IMR-90 (cell line): Measurements from ENCODE around the gene STXBP2. TPM values are rescaled to one million over a fixed set of nuclear protein-coding genes. Genes with fewer than 3 reads are reported as not detected.

Experiments
- ATAC-seq: fragments of 200-7000 bp; cut with Tn5 transposase; 2 replicates; pipeline ENCODE4 v1.9.1; 2020; ENCODE audit warnings: low read depth, mild to moderate bottlenecking, moderate library complexity
- BruUV-seq: library from RNA; stranded (reverse); fragments of 400-500 nt; replicated peaks from 2 replicates; lab custom pipeline; 2021; lab: Mats Ljungman, UMichigan
- CTCF ChIA-PET: fragments of 300-600 bp; formaldehyde crosslinking; extraction: SDS; loops from one replicate; lab custom pipeline; 2021; ENCODE audit warnings: antibody characterized with exemption; lab: Yijun Ruan, JAX
- POLR2A ChIA-PET: fragments of 300-600 bp; sonication (Branson Sonifier 250); formaldehyde crosslinking; loops from one replicate; lab custom pipeline; 2022; ENCODE audit warnings: antibody characterized with exemption; ENCODE audit not compliant: unreplicated experiment; lab: Charles Lee
- DNase-seq: peaks from one replicate; pipeline ENCODE4 v3.0.0; 2013
- H2AFZ ChIP-seq: replicated peaks from 2 replicates; pipeline ENCODE3; 2013; ENCODE audit warnings: low read length, mild to moderate bottlenecking; ENCODE audit not compliant: poor library complexity
- H2AK5ac ChIP-seq: 2 replicates; pipeline ENCODE4 v1.6.1; 2013; ENCODE audit warnings: low read depth, low read length, inconsistent platforms
- H2AK9ac ChIP-seq: replicated peaks from 2 replicates; pipeline ENCODE3; 2013; ENCODE audit warnings: mild to moderate bottlenecking, low read depth, low read length, moderate library complexity; ENCODE audit not compliant: poor library complexity
- H2BK120ac ChIP-seq: 2 replicates; pipeline ENCODE4 v1.6.1; 2013; ENCODE audit warnings: low read depth, low read length, inconsistent platforms
- H2BK15ac ChIP-seq: 3 replicates; pipeline ENCODE4 v1.6.1; 2013; ENCODE audit warnings: low read depth, low read length, inconsistent platforms
- H2BK20ac ChIP-seq: 2 replicates; pipeline ENCODE4 v1.6.1; 2013; ENCODE audit warnings: low read depth, mild to moderate bottlenecking, inconsistent platforms, low read length, moderate library complexity
- H2BK5ac ChIP-seq: 2 replicates; pipeline ENCODE4 v1.6.1; 2013; ENCODE audit warnings: mild to moderate bottlenecking, low read depth, low read length, inconsistent platforms; ENCODE audit not compliant: poor library complexity, severe bottlenecking
- H3K14ac ChIP-seq: replicated peaks from 2 replicates; pipeline ENCODE4 v1.6.1; 2013; ENCODE audit warnings: low read depth, low read length, inconsistent platforms
- H3K18ac ChIP-seq: 2 replicates; pipeline ENCODE4 v1.6.1; 2013; ENCODE audit warnings: low read depth, low read length, control low read depth
- H3K23ac ChIP-seq: 2 replicates; pipeline ENCODE4 v1.6.1; 2013; ENCODE audit warnings: low read depth, low read length, inconsistent platforms
- H3K27ac ChIP-seq: 2 replicates; pipeline ENCODE4 v1.5.1; 2013; ENCODE audit warnings: mild to moderate bottlenecking, control low read depth, low read length; ENCODE audit not compliant: insufficient read depth
- H3K27me3 ChIP-seq: 2 replicates; pipeline ENCODE4 v1.6.1; 2013; ENCODE audit warnings: low read length; ENCODE audit not compliant: control insufficient read depth, insufficient read depth
- H3K36me3 ChIP-seq: 2 replicates; pipeline ENCODE4 v1.6.1; 2013; ENCODE audit warnings: low read length, mixed read lengths; ENCODE audit not compliant: control insufficient read depth, insufficient read depth
- H3K4ac ChIP-seq: 2 replicates; pipeline ENCODE4 v1.6.1; 2013; ENCODE audit warnings: low read depth, low read length, inconsistent platforms
- H3K4me1 ChIP-seq: 2 replicates; pipeline ENCODE4 v1.6.1; 2013; ENCODE audit warnings: low read length, mixed read lengths; ENCODE audit not compliant: control insufficient read depth, insufficient read depth
- H3K4me2 ChIP-seq: 2 replicates; pipeline ENCODE4 v1.6.1; 2013; ENCODE audit warnings: low read depth, mild to moderate bottlenecking, control low read depth, low read length, moderate library complexity
- H3K4me3 ChIP-seq: 2 replicates; pipeline ENCODE4 v1.5.1; 2013; ENCODE audit warnings: low read depth, mild to moderate bottlenecking, control low read depth, low read length, moderate library complexity; ENCODE audit not compliant: insufficient read depth
- H3K56ac ChIP-seq: 2 replicates; pipeline ENCODE4 v1.6.1; 2013; ENCODE audit warnings: low read length, inconsistent platforms; ENCODE audit not compliant: insufficient read depth; ENCODE audit errors: extremely low read depth
- H3K79me1 ChIP-seq, 2 experiments: 2 replicates each; pipeline ENCODE4 v1.6.1; 2013; ENCODE audit warnings: low read length in 2 of 2, inconsistent platforms in 1 of 2, low read depth in 1 of 2
- H3K9ac ChIP-seq: 2 replicates; pipeline ENCODE4 v1.6.1; 2013; ENCODE audit warnings: low read depth, low read length, control low read depth
- H3K9me1 ChIP-seq: 2 replicates; pipeline ENCODE4 v1.6.1; 2013; ENCODE audit warnings: low read length, inconsistent platforms; ENCODE audit not compliant: insufficient read depth
- H3K9me3 ChIP-seq: 2 replicates; pipeline ENCODE4 v1.6.1; 2013; ENCODE audit warnings: low read length; ENCODE audit not compliant: control insufficient read depth, insufficient read depth
- H4K20me1 ChIP-seq: 2 replicates; pipeline ENCODE4 v1.6.1; 2013; ENCODE audit warnings: low read length, inconsistent platforms; ENCODE audit not compliant: insufficient read depth
- H4K5ac ChIP-seq: 2 replicates; pipeline ENCODE4 v1.6.1; 2013; ENCODE audit warnings: mild to moderate bottlenecking, low read depth, low read length, control low read depth
- H4K8ac ChIP-seq, 2 experiments: 2 replicates each; pipeline ENCODE4 v1.6.1; 2013; ENCODE audit warnings: low read depth in 2 of 2, low read length in 2 of 2, control low read depth in 1 of 2, inconsistent platforms in 1 of 2
- H4K91ac ChIP-seq: 2 replicates; pipeline ENCODE4 v1.6.1; 2013; ENCODE audit warnings: low read depth, low read length, inconsistent platforms; ENCODE audit not compliant: insufficient read depth
- BHLHE40 ChIP-seq: fragments of 150-350 bp; IDR thresholded peaks from 2 replicates; pipeline ENCODE4 v1.6.1; 2016; ENCODE audit warnings: mild to moderate bottlenecking, low read depth, low read length
- CEBPB ChIP-seq: IDR thresholded peaks from 2 replicates; pipeline ENCODE4 v1.6.1; 2012; ENCODE audit warnings: low read depth, low read length, improper control_type of control experiment
- CHD1 ChIP-seq: IDR thresholded peaks from 2 replicates; pipeline ENCODE4 v1.6.1; 2012; ENCODE audit warnings: low read depth, low read length, improper control_type of control experiment
- ELK1 ChIP-seq: fragments of 150-350 bp; IDR thresholded peaks from 2 replicates; pipeline ENCODE4 v1.6.1; 2016; ENCODE audit warnings: low read depth, mild to moderate bottlenecking, low read length, moderate library complexity, borderline replicate concordance
- FOS ChIP-seq: fragments of 150-350 bp; IDR thresholded peaks from 2 replicates; pipeline ENCODE4 v1.6.1; 2016; ENCODE audit warnings: low read depth, low read length
- MAFK ChIP-seq: IDR thresholded peaks from 2 replicates; pipeline ENCODE4 v1.6.1; 2012; ENCODE audit warnings: low read depth, low read length, improper control_type of control experiment
- MAZ ChIP-seq: IDR thresholded peaks from 2 replicates; pipeline ENCODE4 v1.6.1; 2012; ENCODE audit warnings: low read depth, mild to moderate bottlenecking, low read length, improper control_type of control experiment, moderate library complexity, borderline replicate concordance
- MXI1 ChIP-seq: IDR thresholded peaks from 2 replicates; pipeline ENCODE4 v1.6.1; 2012; ENCODE audit warnings: low read depth, mild to moderate bottlenecking, low read length, moderate library complexity, borderline replicate concordance
- NFE2L2 ChIP-seq: fragments of 150-350 bp; IDR thresholded peaks from 2 replicates; pipeline ENCODE4 v1.6.1; 2016; ENCODE audit warnings: low read depth, mild to moderate bottlenecking, low read length
- POLR2A ChIP-seq: IDR thresholded peaks from 2 replicates; pipeline ENCODE4 v1.6.1; 2012; ENCODE audit warnings: mild to moderate bottlenecking, low read depth, low read length
- RAD21 ChIP-seq: IDR thresholded peaks from 2 replicates; pipeline ENCODE4 v1.6.1; 2012; ENCODE audit warnings: low read length, improper control_type of control experiment
- RCOR1 ChIP-seq: IDR thresholded peaks from 2 replicates; pipeline ENCODE4 v1.6.1; 2012; ENCODE audit warnings: mild to moderate bottlenecking, low read length, improper control_type of control experiment; ENCODE audit not compliant: insufficient replicate concordance
- RFX5 ChIP-seq: IDR thresholded peaks from 2 replicates; pipeline ENCODE4 v1.8.0; 2012; ENCODE audit warnings: low read depth, mild to moderate bottlenecking, low read length, moderate library complexity
- SMC3 ChIP-seq: fragments of 150-350 bp; IDR thresholded peaks from 2 replicates; pipeline ENCODE4 v1.6.1; 2016; ENCODE audit warnings: low read depth, mild to moderate bottlenecking, antibody characterized with exemption, low read length, moderate library complexity
- USF2 ChIP-seq: fragments of 150-350 bp; IDR thresholded peaks from 2 replicates; pipeline ENCODE4 v1.6.1; 2017; ENCODE audit warnings: mild to moderate bottlenecking, antibody characterized with exemption, low read length, low read depth
- WGBS, 2 experiments: methylation state at CpG; one replicate each; pipeline versions ENCODE4 v1.1.5 to v1.1.7; 2013; ENCODE audit warnings: missing lambda C conversion rate in 2 of 2; ENCODE audit not compliant: insufficient read length in 1 of 2; ENCODE audit errors: extremely low coverage in 2 of 2; 5-methylcytosine and 5-hydroxymethylcytosine counted together
- dilution Hi-C: fragments of 300-500 bp; cut with HindIII; formaldehyde crosslinking; loops from one replicate; pipeline ENCODE4 v1.14.3; 2018; ENCODE audit warnings: low sequenced_read_pairs; ENCODE audit not compliant: unreplicated experiment
- in situ Hi-C: fragments of 300-500 bp; cut with MboI; formaldehyde crosslinking; loops from 3 replicates; pipeline ENCODE4 v1.14.3; 2019; ENCODE audit warnings: low sequenced_read_pairs, inconsistent platforms, mixed read lengths
- intact Hi-C: fragments of 100-400 bp; cut with micrococcal nuclease; formaldehyde crosslinking; loops from 2 replicates; pipeline ENCODE4 v1.10.0; 2022
- polyA plus RNA-seq, 3 experiments: library from polyadenylated mRNA; depleted of rRNA; stranded (reverse); fragments of >200 nt; gene quantifications; 2 replicates each; pipeline ENCODE4 v1.2.3, GENCODE V29; 2012; ENCODE audit warnings: low replicate concordance in 1 of 3
- total RNA-seq: library from RNA; depleted of rRNA; stranded (reverse); fragments of >200 nt; gene quantifications from 2 replicates; pipeline ENCODE4 v1.2.3, GENCODE V29; 2012

STXBP2 gene
- total and polyA plus RNA-seq, 2 of the 4 experiments (the other 2 are of a cell fraction): 3.9 to 12.6 TPM

- no TSS peak for BruUV-seq
- Histone ChIP-seq H3K27me3 (peaks cover 9% of the 10 kb centered on the region), H2AFZ (no peak overlapping the region), H3K18ac (no peak overlapping the region), H4K20me1 (no peaks in the 10 kb centered on the region), H4K91ac (no peak overlapping the region), H3K4me3 (no peak overlapping the region), H2BK5ac (no peak overlapping the region), H3K36me3 (no peaks in the 10 kb centered on the region), H3K4me1 (no peaks in the 10 kb centered on the region), H3K27ac (no peak overlapping the region), H3K9ac (no peak overlapping the region), H4K8ac (no peak overlapping the region), H3K4me2 (no peak overlapping the region), H2BK120ac (no peak overlapping the region), H3K14ac (no peak overlapping the region), H3K9me1 (no peaks in the 10 kb centered on the region), H3K9me3 (no peaks in the 10 kb centered on the region), H2BK15ac (no peak overlapping the region), H4K5ac (no peak overlapping the region), H3K23ac (no peak overlapping the region), H3K56ac (no peak overlapping the region), H2BK20ac (no peak overlapping the region), H3K79me1 (no peaks in the 10 kb centered on the region), H2AK9ac (no peak overlapping the region), H2AK5ac (no peak overlapping the region), H3K4ac (no peak overlapping the region)
- DNase-seq (no peak), ATAC-seq (no peak)
- intact Hi-C loops: no loop called here
- ChIA-PET POLR2A (no interaction called here), CTCF (interaction anchor here (1.2 kb wide), 1 partner anchor 19 kb away, joined by 4 read pairs; the partner anchor contains the start of gene TRAPPC5)
- dilution Hi-C loops: no loop called here
- in situ Hi-C loops: no loop called here
- WGBS, 2 experiments: 0% methylated on average over 1 of the region's 8 CpGs; no CpG with 5 or more reads in 1 of the 2 experiments
- no peak for TF ChIP-seq USF2
- TF ChIP-seq FOS: no peak
- no peak for TF ChIP-seq SMC3
- TF ChIP-seq ELK1: no peak
- TF ChIP-seq BHLHE40: no peak
- no peak for TF ChIP-seq CEBPB
- no peak for TF ChIP-seq MXI1
- TF ChIP-seq CHD1: no peak
- TF ChIP-seq MAZ: no peak
- no peak for TF ChIP-seq RFX5
- TF ChIP-seq POLR2A: no peak
- no peak for TF ChIP-seq RCOR1
- no peak for TF ChIP-seq NFE2L2
- TF ChIP-seq MAFK: no peak
- no peak for TF ChIP-seq RAD21
Measured at GRCh38 chr19:7661744-7662538, 25.0 kb downstream of the STXBP2 start.
